Fibroblast of skin of right biceps (primary cell): ENCODE results near the gene RAB3D.
A peak's percentile ranks its signal among the peaks of the same experiment; 100 is the strongest.
"Not testable (repeated sequence)": the region's sequence is repeated elsewhere in the genome, so short reads cannot be mapped to it uniquely, and the experiment has no call there.

Source experiments
- DNase-seq: peaks from one replicate; pipeline ENCODE4 v3.0.0-alpha.2; 2013

The RAB3D gene

DNA sequence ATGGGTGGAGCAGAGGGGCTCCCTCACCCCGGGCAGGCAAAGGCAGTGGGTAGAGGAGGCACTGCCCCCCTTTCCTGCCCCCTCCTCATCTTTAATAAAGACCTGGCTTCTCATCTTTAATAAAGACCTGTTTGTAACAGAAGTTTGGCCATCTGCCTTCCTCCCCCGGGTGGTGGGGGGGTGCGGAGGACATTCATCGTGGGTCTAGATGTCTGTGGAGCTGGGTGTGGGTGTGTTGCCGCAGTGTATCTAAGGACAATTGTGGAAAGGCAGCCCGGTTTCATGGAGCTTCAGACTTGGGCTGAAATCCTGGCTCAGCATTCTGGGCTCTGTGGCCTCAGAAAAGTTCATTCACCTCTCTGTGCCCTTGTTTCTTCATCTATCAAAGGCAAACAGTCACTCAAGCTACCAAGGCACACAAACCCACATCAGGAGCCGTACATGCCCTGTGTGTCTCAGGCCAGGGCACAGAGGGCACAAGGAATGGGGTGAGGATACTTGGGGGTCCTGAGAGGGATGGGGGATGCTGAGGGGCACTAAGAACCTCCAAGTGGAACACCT, 26.2 kb upstream of the RAB3D start:
- DNase-seq = no peak

DNA sequence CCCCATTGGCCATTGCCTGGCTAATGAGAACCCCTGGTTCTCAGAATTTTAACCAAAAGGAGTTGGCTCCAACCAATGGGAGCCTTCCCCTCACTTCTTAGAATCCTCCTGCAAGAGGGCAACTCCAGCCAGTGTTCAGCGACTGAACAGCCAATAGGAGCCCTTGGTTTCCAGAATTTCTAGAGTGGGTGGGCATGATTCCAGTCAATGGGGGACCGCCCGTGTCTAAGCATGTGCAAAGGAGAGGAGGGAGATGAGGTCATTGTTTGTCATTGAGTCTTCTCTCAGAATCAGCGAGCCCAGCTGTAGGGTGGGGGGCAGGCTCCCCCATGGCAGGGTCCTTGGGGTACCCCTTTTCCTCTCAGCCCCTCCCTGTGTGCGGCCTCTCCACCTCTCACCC, 25.5 kb upstream of the RAB3D start:
- DNase-seq = no peak

DNA sequence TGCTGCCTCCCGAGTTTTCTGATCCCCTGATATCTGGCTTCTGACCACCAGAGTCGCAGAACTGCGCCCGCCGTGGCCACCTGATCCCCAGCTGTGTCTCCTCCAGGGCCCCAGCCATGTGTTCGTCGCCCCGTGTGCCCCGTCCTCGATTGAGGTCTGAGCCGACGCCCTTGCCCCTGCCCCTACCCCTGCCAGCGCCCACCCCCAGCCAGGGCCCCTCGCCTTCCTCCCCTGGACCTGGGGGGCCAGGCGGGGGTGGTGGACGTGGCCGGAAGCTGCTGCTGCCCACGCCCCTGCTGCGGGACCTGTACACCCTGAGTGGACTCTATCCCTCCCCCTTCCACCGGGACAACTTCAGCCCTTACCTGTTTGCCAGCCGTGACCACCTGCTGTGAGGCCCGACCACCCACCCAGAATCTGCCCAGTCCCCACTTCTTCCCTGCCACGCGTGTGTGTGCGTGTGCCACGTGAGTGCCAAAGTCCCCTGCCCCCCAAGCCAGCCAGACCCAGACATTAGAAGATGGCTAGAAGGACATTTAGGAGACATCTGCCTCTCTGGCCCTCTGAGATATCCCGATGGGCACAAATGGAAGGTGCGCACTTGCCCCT, 24.9 kb upstream of the RAB3D start:
- DNase-seq = no peak

DNA sequence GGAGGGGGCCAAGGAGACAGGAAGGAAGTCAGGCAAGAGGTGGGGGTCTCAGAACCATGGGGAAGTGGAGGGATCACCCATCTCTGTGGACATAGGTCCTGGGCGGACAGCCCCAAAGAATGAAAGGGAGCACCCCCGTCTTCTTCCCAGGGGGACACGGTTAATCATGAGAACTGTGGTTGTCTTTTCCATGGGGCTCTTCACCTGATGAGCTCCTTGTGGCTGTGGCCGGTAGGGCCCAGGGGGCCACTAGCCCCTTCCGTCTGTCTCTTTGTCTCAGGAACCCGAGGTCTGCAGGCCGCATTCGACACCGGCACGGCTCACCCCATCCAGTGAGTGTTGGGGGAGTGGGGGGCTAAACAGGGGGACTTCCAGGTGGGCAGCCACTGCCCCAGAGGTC, 24.4 kb upstream of the RAB3D start:
- DNase-seq = no peak

DNA sequence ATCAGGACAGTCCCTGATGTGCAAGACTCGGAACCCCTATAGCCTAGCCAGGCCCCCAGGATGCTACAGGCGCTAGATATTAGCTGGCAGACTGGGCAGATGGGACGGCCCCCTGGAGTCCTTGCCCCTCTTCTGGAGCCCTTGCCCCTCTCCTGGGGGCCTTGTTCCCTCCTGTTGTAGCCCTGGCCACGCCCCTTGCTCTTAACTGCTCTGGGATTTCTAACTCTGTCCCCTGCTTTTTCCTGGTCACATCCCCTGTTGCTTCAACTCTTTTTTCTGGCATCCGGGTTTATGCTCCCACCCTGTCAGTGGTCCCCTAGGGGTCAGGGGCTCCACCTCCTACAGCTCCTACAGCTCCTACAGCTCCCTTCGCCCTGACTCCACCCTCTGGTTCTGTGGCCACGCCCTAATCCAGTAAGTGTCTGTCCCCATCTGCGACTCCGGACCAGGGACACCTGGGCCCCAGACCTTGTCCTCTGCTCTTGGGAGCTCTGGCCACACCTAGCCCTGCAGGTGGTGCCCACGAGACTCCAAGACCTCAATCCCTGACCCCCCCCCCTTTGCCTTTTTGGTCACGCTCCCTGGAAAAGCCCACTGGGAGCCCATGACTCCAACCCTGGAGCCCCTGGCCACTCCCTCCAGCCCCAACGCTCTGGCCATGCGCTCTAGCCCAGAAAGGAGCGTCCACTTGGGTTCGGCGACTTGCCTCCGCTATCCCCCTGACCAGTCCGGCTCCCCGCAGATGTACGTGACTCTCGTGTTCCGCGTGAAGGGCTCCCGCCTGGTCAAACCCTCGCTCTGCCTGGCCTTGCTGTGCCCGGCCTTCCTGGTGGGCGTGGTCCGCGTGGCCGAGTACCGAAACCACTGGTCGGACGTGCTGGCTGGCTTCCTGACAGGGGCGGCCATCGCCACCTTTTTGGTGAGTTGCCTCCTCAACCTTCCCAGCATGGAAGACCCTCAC, 22.6 kb upstream of the RAB3D start:
- DNase-seq = no peak

DNA sequence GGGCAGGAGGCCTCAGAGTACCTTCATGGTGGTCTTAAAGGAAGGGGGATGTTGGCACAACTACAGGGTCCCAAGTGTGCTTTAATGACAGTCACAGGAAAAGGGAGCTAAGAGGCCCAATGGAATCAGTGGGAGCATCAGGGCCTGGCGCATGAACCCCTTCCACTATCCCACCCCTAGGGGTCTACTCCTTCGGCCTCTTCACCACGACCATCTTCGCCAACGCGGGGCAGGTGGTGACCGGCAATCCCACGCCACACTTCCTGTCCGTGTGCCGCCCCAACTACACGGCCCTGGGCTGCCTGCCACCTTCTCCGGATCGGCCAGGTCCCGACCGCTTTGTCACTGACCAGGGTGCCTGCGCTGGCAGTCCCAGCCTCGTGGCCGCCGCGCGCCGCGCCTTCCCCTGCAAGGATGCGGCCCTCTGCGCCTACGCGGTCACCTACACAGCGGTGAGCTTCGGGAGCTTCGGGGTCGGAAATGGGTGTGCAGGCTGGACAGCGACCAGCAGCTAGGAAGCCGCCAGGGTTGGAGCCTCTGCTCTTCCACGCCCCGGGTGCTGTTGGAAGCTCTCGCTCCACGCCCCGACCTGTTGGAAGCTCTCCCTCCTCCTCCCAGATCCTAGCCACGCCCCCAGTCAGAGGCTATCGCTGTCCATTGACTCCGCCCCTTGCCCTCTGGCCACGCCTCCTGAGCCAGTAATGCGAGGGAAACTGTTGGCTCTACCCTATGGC, 21.7 kb upstream of the RAB3D start:
- DNase-seq = no peak

DNA sequence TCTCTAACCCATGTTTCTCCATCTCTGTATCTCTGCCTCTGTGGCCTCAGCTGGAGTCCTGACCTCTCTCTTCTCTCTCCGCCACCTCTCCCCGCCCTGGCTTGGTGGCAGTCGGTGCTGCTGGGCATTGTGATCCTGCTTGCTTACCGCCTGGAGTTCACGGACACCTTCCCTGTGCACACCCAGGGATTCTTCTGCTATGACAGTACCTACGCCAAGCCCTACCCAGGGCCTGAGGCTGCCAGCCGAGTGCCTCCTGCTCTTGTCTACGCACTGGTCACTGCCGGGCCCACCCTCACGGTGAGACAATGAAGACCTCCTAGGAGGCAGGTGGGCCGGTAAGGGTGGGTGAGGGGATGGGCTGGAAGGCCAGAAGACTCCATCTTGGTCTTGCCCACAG, 20.0 kb upstream of the RAB3D start:
- DNase-seq = no peak

DNA sequence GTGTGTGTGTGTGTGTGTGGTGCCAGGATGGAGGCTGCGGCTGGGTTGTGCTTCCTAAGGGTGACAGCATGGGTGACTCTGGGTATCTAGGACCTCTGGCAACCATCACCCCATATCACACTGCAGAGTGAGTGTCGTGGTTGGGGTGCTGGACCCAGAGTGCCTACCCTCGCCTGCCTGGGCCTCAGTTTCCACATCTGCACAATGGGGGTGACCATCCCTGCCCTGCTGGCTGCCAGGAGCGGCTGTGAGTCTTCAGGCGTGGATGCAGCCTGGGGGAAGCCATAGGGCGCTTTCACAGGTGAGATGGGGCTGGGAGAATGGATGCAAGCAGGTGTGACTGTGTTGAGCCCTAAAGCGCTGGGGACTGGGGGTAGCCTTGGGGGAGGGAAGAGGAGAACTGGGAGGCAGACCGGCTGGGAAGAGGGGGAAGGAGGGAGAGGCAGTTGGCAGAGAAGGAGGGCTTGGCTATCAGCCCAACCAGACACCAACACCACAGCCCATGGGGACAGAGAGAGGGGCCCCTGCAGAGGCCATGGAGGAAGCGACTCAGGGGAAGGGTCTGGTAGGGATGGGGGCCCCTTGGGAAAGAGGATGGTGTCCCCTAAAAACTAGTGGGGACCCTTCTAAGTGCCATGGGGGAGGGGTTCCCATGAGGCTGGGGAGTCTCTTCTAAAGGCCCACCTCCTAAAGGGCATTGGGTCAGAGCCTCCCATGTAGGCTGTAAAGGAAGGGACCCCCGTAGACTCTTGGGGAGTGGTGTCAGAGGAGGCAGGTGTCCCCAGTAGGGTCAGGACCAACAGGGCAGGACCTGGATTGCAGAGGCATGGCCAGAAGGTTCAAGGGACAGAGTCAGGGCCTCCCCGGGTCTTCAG, 17.5 kb upstream of the RAB3D start:
- no peak for DNase-seq

DNA sequence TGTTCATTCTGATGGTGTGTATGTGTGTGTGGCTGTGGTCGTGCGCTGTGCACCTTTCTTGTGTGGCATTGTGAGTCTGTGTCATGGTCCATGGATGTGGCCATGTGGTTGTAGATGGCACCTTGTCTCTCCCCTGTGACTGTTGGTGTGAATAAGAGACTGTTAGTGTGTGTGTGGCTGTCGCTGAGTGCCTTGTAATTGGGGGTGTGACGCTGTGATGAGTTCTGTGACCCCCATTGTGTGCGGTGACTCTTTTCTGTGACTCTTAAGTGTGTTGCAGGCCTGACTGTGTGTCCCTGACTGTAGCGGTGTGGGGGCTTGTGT, 16.6 kb upstream of the RAB3D start:
- no peak for DNase-seq

DNA sequence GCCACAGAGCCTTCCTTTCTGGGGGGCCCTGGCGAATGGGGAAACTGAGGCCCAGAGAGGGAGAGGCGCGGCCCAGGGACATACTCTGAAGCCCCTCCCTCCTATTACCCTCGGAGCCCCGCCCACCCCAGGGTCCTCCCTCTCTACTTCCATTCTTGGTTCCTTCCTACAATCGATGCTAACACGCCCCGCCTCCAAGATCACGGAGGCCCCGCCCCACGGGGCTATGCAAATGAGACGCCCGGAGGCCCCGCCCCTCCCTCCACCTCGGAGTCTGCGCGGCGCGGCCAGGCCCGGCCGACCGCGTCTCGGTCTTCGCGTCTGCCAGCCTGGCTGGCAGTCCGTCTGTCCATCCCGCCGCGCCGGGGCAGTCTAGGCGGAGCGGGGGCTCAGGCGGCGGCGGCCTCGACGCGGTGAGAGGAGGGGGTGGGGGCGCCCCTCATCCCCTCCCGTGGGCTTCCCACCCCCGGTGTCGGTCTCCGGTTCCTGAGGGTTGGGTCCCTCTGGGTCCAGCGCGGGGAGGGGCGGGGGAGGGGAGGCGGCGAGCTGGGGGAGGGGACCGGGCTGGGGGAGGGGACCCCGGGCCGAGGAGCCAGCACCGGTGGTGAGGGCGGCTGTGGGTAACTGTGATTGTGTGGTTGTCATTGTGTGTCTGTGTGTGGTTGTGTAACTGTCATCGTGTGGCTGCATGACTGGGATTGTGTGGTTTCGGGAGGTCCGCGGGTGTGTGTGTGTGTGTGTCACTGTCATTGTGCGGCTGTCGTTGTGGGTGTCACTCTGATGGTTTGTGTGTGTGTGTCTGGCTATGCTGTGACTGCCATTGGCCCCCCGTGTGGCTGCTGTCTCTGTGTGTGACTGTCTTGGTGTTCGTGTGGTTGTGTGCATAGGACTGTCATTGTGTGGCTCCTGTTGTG, 16.0 kb upstream of the RAB3D start, which contains the start of gene PLPPR2:
PLPPR2 (plus strand) TSS at position 273 of the 914 bp plus-strand sequence. CDS start 2,242 bp downstream, outside the sequence.
- DNase-seq = peak; percentile 91

DNA sequence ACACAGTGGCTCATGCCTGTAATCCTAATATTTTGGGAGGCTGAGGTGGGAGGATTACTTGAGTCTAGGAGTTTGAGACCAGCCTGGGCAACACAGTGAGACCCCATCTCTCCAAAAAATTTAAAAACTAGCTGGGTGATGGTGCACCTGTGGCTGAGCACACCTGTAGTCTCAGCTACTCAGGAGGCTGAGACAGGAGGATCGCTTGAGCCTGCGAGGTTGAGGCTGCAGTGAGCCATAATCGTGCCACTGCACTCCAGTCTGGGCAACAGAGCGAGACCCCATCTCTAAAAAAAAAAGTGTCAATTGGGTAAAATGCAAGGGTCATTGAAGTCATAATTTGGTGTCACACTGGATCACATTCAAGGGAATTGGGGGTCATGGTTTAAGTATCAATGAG, 14.6 kb upstream of the RAB3D start:
- DNase-seq = not testable (repeated sequence)

DNA sequence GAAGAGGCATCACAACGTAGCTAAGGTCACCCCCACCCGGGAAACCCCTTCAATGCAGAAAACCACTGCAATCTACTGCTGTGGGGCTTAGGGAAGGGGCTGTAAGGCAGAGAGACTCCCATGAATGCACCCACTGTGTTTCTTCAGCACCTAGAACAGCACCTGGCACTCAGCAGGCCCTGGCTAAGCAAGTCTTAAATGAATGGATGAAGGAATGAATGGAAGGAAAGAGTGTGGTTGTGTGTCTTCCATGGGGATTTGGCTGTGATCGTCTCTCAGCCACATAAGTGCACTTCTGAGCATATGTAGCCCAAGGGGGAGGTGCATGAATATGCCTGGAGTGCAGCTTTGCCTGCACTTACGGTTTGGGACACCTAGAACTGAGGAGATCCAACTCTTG, 9.7 kb upstream of the RAB3D start:
- no peak for DNase-seq

DNA sequence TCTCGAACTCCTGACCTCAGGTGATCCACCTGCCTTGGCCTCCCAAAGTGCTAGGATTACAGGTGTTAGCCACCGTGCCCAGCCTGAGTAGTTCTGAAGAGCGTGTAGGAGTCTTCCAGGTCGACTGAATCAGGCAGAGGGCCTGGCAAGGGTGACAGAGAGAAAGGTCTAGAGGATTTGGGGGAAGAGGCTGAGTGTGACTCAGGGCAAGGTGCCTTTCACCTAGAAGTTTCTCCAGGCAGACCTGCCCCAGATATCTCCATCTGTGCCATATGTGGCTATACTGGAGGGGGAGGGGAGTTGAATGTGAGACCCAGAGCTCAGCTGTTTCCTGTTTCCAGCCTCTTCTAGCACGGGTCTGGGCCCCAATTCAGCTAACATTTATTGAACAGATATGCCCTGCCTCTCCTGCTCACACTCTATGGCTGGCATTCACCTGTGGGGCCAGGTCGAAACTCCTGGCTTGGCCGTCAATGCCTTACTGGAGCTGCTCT, 8.1 kb upstream of the RAB3D start:
- no peak for DNase-seq

DNA sequence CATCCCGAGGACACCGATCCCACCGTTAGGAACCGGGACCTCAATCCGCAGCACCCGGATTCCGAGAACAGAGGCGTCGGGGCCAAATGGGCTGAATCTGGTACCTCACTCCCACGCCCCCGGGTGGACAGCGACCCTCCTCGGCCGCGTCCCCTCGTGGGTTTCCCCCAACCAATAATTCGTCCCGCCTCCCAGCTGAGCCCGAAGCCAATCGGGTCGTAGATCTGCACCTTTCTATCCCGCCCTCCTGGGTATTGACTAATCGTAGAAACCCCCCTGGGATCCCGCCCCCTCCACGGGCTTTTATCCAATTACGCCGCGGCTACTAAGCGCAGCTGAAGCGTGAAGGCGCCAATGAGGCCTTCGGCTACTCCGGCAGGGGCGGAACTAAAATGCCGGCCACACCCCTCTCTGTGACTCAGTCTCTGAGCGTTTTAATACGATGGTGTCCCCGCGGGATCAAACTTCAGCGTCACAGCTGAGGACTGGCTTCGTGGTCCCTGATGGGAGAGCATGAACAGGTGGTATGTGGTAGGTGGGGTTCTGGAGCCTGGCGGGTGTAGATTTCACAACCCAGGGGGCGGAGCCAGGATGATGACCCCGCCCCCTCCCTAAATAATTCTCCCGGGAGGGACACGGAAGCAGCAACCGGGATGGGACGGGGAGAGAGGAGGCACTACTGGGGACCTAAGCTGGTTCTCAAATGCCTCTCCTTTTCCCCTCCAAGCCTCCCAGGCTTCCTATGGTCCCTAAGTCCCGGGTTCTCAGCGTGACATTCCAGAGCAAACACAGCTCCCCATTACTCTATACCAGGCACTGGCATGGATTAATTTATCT, 6.9 kb upstream of the RAB3D start, which contains the start of the genes CCDC159 and TMEM205:
CCDC159 (plus strand) TSS at position 416 of the 837 bp plus-strand sequence; CDS start at position 504, 88 bp downstream.
TMEM205 (minus strand) TSS at position 165 of the 837 bp plus-strand sequence. CDS start 649 bp downstream, outside the sequence.
- DNase-seq = peak; percentile 99

DNA sequence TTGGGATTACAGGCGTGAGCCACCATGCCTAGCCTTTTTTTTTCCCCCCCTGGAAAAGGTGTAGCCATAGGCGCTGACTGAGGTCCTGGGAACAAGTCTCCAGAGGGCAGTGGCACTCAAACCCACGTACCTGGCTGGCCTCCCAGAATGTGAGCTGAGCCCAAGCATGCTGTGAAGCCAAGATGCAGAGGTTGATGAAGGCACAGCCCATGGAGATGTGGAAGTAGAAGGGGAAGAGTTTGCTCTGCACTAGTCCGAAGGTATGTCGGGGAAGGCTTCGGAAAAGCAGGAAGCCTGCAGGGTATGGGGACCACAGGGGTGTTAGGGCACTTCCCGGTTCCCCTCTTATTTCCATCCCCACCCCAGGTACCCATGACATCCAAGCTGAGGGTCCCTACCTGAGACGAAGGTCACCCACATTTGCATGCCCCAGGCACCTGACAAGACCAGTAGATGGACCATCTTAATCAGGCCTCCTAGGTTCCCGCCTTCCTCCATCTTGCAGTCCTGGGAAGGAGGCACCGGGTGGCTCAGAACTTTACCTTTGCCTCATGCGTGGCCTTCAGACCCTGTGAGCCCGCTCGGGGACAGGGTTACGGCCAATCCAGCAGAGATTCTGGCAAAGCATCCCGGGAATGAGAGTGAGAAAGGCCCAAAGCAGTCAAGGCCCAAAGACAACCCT, 5.8 kb upstream of the RAB3D start:
- DNase-seq = peak; percentile 6

DNA sequence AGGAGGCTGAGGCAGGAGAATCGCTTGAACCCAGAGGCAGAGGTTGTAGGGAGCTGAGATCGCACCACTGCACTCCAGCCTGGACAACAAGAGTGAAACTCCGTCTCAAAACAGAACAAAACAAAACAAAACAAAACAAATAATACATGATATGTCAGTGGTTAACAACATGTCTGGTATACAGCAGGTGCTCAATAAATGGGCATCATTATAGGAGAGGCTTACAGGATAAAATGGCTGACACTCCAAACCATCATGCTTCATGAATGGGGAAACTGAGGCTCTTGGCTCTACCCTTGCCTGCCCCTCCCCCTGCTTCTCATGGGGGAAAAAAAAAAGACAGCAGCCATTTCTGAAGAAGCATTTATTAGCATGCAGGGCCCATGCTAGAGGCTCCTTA, 3.0 kb upstream of the RAB3D start:
- no peak for DNase-seq

DNA sequence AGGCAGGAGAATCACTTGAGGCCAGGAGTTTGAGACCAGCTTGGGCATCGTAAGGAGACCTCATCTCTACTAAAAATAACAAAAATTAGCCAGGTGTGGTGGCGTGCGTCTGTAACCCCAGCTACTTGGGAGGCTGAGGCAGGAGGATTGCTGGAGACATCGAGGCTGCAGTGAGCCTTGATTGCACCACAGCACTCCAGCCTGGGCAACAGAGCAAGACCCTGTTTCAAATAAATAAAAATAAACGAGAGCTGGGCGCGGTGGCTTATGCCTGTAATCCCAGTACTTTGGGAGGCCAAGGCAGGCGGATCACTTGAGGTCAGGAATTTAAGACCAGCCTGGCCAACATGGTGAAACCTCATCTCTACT, 626 bp upstream of the RAB3D start:
- not testable (repeated sequence) for DNase-seq

DNA sequence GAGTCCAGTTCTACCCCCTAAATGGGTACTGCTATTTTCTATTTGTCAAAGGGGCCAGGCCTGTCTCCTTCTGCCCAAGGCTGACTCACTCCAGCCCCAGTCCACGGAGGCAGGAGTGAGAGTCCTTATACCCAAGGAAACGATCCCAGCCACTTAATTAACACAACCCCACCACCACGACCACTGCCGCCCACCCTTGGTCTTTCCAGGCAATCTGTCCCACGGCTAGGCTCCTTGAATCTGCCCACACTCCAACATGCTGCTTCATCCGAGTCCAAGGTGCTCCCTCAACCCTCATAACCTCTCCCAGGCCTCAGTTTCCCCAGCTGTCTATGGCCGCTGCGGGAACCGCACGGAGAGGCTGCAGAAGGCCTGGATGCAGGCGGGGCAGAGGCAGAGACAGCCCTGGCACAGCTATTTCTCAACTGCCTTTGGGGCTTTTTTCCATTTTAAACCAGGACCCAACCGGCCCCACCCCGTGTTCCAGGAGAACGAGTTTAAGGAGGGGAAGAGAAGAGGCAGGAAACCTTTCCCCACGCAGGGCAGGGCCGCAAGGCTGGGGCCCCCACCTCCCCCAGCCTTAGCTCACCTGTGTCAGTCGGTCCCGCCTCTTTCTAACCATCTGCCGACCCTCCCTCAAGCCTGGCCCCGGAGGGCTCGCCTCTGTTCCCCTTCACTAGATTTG, 746 bp downstream of the RAB3D start:
- no peak for DNase-seq

DNA sequence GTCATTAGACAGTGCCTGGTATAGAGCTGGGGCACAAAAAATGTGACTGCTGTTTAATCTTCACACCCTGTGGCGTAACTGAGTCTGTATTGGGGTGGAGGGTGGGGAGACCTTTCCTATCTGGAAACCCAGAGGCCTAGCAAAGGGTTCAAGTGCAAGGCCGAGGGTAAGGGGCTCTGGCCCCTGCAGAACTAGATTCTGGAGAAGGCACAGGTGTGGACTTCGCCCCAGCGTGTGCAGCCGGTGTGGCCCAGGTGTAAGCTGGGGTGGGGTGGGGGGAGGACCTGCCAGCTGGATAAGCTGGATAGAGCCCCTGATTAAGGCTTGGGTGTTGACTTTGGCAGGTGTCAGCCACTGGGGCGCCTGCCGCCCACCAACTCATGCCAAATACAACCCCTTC, 1.3 kb downstream of the RAB3D start:
- no peak for DNase-seq
